AG04450 (cell line): ENCODE measurements around the gene SHFL. TPM values are rescaled to one million over a fixed set of nuclear protein-coding genes. Genes with fewer than 3 reads are reported as not detected.
A peak's percentile ranks its signal among the peaks of the same experiment; 100 is the strongest.

ENCODE experiments used
- CTCF ChIA-PET: fragments of 300-600, 350-600 bp; formaldehyde crosslinking; extraction: SDS; loops from one replicate; lab custom pipeline; 2022; ENCODE audit warnings: antibody characterized with exemption, inconsistent platforms; lab: Charles Lee
- POLR2A ChIA-PET: fragments of 350-600 bp; formaldehyde crosslinking; extraction: SDS; loops from one replicate; lab custom pipeline; 2021; ENCODE audit warnings: antibody characterized with exemption, inconsistent platforms; lab: Yijun Ruan, JAX
- DNase-seq: peaks from one replicate; pipeline ENCODE4 v3.0.0-alpha.2; 2011; ENCODE audit warnings: low read depth, low spot score
- H3K27ac ChIP-seq: one replicate; pipeline ENCODE4 v1.5.1; 2012; ENCODE audit warnings: low read depth, low read length, control low read depth
- H3K27me3 ChIP-seq: one replicate; pipeline ENCODE4 v1.6.0; 2012; ENCODE audit warnings: low read length; ENCODE audit not compliant: control insufficient read depth, insufficient read depth
- H3K4me3 ChIP-seq: 2 replicates; pipeline ENCODE4 v1.5.1; 2011; ENCODE audit warnings: mild to moderate bottlenecking, low read depth, low read length, control low read depth
- H3K9me3 ChIP-seq: 2 replicates; pipeline ENCODE4 v1.5.1; 2012; ENCODE audit warnings: low read length; ENCODE audit not compliant: control insufficient read depth, insufficient read depth
- CTCF ChIP-seq: IDR thresholded peaks from 2 replicates; pipeline ENCODE4 v1.5.1; 2011; ENCODE audit warnings: low read depth, low read length, control low read depth, inconsistent platforms
- polyA plus RNA-seq: library from polyadenylated mRNA; depleted of rRNA; stranded (reverse); fragments of >200 nt; gene quantifications from 2 replicates; pipeline ENCODE4 v1.2.3, GENCODE V29; 2011

SHFL gene
- polyA plus RNA-seq, 1 experiment = 25.0 TPM

GRCh38 chr19:10095622-10095947 lies 9.5 kb downstream of the SHFL start:
- no peaks in the 10 kb centered on the region for H3K27me3 ChIP-seq
- no peak for DNase-seq
- TF ChIP-seq CTCF = no peak
- CTCF ChIA-PET = interaction anchor here (1.4 to 1.7 kb wide), 4 partner anchors 68 to 164 kb away, joined by 4 to 7 read pairs (median 6); no protein-coding TSS in a partner anchor
- H3K27ac ChIP-seq = peak overlapping the region; percentile 25
- peaks cover 10% of the 10 kb centered on the region; the same call in 1 of the 2 replicates for H3K9me3 ChIP-seq
- H3K4me3 ChIP-seq = peak overlapping the region; percentile 29
- POLR2A ChIA-PET = interaction anchor here (0.7 to 1.8 kb wide), 7 partner anchors 9 to 156 kb away, joined by 3 to 10 read pairs (median 4); partner anchors contain the start of genes MRPL4 and PPAN

- peaks cover 8% of the 10 kb centered on the region; the same call in 1 of the 2 replicates for H3K9me3 ChIP-seq
- peak overlapping the region; percentile 25 for H3K27ac ChIP-seq
- H3K27me3 ChIP-seq = no peaks in the 10 kb centered on the region
- DNase-seq = peak; percentile 56
- peak overlapping the region; percentile 58 for H3K4me3 ChIP-seq
- no peak for TF ChIP-seq CTCF
- CTCF ChIA-PET = interaction anchor here (0.6 to 1.7 kb wide), 7 partner anchors 68 to 166 kb away, joined by 3 to 7 read pairs (median 4); no protein-coding TSS in a partner anchor
- POLR2A ChIA-PET = interaction anchor here (0.7 to 1.8 kb wide), 9 partner anchors 8 to 310 kb away, joined by 3 to 10 read pairs (median 4); partner anchors contain the start of genes MRPL4 and PPAN
Observed at GRCh38 chr19:10095948-10096614, 10.0 kb downstream of the SHFL start.

- CTCF ChIA-PET = interaction anchor here (0.6 to 1.4 kb wide), 7 partner anchors 69 to 166 kb away, joined by 3 to 7 read pairs (median 4); no protein-coding TSS in a partner anchor
- H3K27me3 ChIP-seq = no peaks in the 10 kb centered on the region
- no peak for TF ChIP-seq CTCF
- H3K4me3 ChIP-seq = peak overlapping the region; percentile 58
- no peak for DNase-seq
- H3K9me3 ChIP-seq = peaks cover 5% of the 10 kb centered on the region; the same call in 1 of the 2 replicates
- peak overlapping the region; percentile 21 for H3K27ac ChIP-seq
- POLR2A ChIA-PET = interaction anchor here (0.7 to 1.8 kb wide), 7 partner anchors 10 to 309 kb away, joined by 3 to 10 read pairs (median 4); partner anchors contain the start of genes MRPL4 and PPAN
Observed at GRCh38 chr19:10096615-10096963, 10.5 kb downstream of the SHFL start.

- ChIA-PET POLR2A (no interaction called here), CTCF (interaction anchor here (1.0 to 1.9 kb wide), 3 partner anchors 16 to 168 kb away, joined by 6 to 10 read pairs (median 9); no protein-coding TSS in a partner anchor)
- no peak for TF ChIP-seq CTCF
- Histone ChIP-seq H3K27me3 (no peaks in the 10 kb centered on the region), H3K4me3 (no peak overlapping the region), H3K9me3 (peaks cover 2% of the 10 kb centered on the region; the same call in 1 of the 2 replicates), H3K27ac (no peak overlapping the region)
- no peak for DNase-seq
Observed at GRCh38 chr19:10100163-10100785, 14.2 kb downstream of the SHFL start.
